ENCODE results near the gene LRRC74B.

LRRC74B gene

GRCh38 chr22:21009638-21010425 lies 35.9 kb upstream of the LRRC74B start:
- Mint-ChIP-seq H3K9me3 (ENCODE audit: low read depth) (no peaks in the 10 kb centered on the region), H3K4me1 (ENCODE audit: low read depth) (peaks cover 12% of the 10 kb centered on the region), H3K27me3 (no peaks in the 10 kb centered on the region), H3K27ac (no peak overlapping the region), H3K36me3 (no peaks in the 10 kb centered on the region), H3K4me3 (no peak overlapping the region)

GRCh38 chr22:21010426-21011113 lies 35.2 kb upstream of the LRRC74B start:
- Mint-ChIP-seq H3K27me3 (no peaks in the 10 kb centered on the region), H3K4me1 (ENCODE audit: low read depth) (peaks cover 18% of the 10 kb centered on the region), H3K36me3 (no peaks in the 10 kb centered on the region), H3K4me3 (no peak overlapping the region), H3K9me3 (ENCODE audit: low read depth) (no peaks in the 10 kb centered on the region), H3K27ac (no peak overlapping the region)

- Mint-ChIP-seq H3K4me3 (peak overlapping the region; percentile 80), H3K4me1 (ENCODE audit: low read depth) (peaks cover 26% of the 10 kb centered on the region), H3K27me3 (no peaks in the 10 kb centered on the region), H3K9me3 (ENCODE audit: low read depth) (no peaks in the 10 kb centered on the region), H3K36me3 (no peaks in the 10 kb centered on the region), H3K27ac (no peak overlapping the region)
These were observed 33.0 kb upstream of the LRRC74B start for GRCh38 chr22:21012446-21013407.

DNA sequence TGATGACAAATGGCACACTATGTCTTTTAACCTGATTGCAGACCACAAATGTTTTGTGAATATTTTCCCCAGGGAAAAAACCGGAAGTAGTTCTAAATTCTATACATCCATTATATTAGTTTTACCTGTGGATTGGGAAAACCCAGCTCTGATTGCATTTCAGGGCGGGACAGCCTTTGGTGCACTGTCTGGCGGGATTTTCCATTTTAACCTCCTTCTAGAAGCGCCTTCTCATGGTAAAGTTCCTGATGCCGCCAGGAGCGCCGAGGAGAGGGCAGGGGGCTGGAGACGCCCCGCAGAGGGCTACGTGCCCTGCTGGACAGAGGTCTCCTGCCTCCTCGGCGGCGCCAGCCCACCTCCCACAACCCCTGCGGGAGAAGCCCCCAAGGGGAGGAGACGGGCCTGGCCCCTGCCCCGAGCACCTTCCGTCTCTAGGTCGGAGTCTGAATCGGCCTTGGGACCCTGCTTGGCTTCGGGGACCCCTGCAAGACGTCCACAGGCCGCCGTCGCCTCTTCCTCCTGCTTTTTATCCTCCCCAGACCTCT lies 32.0 kb upstream of the LRRC74B start:
- peak overlapping the region; percentile 90 for H3K4me3 Mint-ChIP-seq
- H3K36me3 Mint-ChIP-seq: no peaks in the 10 kb centered on the region
- H3K27me3 Mint-ChIP-seq: no peaks in the 10 kb centered on the region
- H3K4me1 Mint-ChIP-seq (ENCODE audit: low read depth): peaks cover 26% of the 10 kb centered on the region
- peak overlapping the region; percentile 66 for H3K27ac Mint-ChIP-seq
- no peaks in the 10 kb centered on the region for H3K9me3 Mint-ChIP-seq (ENCODE audit: low read depth)

- Mint-ChIP-seq H3K9me3 (ENCODE audit: low read depth) (no peaks in the 10 kb centered on the region), H3K36me3 (no peaks in the 10 kb centered on the region), H3K4me1 (ENCODE audit: low read depth) (peaks cover 26% of the 10 kb centered on the region), H3K27me3 (no peaks in the 10 kb centered on the region), H3K4me3 (peak overlapping the region; percentile 90), H3K27ac (peak overlapping the region; percentile 66)
These were observed 31.5 kb upstream of the LRRC74B start for GRCh38 chr22:21014202-21014725.

DNA sequence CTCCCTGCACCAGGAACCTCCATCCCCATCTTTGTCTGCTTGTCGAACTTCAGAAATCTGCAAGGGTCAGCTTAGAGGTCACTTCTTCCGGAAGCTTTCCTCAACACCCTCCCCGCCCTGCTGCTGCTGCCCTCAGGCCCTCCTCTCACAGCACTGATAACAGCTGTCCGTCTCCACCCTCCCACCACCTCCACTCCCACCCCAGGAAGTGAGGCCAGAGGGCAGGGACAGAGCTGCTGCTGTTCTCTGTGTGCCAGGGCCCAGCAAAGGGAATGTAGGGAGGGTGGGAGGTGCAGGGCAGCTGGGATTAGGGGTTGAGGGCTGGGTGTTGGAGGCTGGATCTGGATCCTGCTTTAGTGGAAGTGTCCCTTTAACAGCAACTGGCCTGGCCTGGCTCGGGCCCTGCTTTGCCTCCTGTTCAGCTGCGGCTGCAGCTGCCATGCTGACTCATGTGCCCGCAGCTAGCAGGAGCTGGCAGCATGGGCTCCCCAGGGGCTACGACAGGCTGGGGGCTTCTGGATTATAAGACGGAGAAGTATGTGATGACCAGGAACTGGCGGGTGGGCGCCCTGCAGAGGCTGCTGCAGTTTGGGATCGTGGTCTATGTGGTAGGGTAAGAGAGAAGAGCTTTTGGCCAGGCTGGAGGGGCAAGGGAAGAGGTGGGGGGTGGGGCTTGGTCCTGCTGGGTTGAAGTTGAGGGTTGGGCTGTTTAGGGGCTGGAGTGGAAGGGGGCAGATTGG lies 30.9 kb upstream of the LRRC74B start, which contains the start of gene P2RX6:
TSS of gene P2RX6 (plus strand) at position 440 of the 740 bp plus-strand sequence. CDS start at position 450, 10 bp downstream.
- Mint-ChIP-seq H3K27ac (peak within 1 kb of the TSS; percentile 66), H3K4me3 (peak within 1 kb of the TSS; percentile 90), H3K9me3 (ENCODE audit: low read depth) (no peaks in the 10 kb centered on the region), H3K4me1 (ENCODE audit: low read depth) (peaks cover 26% of the 10 kb centered on the region), H3K27me3 (no peaks in the 10 kb centered on the region), H3K36me3 (no peaks in the 10 kb centered on the region)

- Mint-ChIP-seq H3K4me1 (ENCODE audit: low read depth) (peaks cover 26% of the 10 kb centered on the region), H3K27ac (no peak overlapping the region), H3K36me3 (no peaks in the 10 kb centered on the region), H3K27me3 (no peaks in the 10 kb centered on the region), H3K4me3 (no peak overlapping the region), H3K9me3 (ENCODE audit: low read depth) (no peaks in the 10 kb centered on the region)
These were observed 30.2 kb upstream of the LRRC74B start for GRCh38 chr22:21015466-21016006.

DNA sequence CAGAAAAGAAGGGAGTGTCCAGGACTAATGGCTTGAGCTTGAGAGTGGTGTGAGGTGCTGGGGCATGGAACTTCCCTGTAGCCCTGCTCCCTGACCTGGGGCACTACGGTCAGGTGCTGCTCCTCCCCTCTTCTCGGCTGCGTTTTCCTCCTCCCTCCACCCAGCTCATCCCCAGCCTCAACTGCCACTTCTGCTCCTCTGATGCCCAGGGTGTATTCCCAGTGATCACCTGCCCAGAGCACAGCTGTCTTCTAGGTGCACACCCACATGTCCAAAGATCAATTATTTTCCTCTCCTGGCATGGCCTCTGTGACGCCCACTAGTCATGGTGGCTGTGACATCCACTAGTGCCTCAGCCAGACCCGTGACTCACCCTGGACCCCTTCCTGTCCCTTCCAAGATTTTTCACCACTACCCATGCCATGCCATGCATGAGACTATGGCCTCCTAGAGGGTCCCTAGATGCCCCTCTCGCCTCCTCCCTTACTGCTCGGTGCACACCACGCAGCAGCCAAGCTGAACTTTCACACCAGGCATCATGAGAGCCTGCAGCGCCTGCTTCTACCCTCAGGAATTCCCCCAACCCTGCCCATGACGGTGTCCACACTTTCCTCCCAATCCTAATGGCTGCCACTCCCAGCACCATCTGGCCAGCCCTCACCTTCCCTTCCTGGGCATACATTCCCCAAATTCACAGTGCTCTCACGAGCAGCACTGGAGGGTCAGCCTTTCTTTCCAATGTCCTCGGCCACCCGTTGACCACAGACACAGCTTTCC lies 28.9 kb upstream of the LRRC74B start:
- Mint-ChIP-seq H3K27ac (no peak overlapping the region), H3K36me3 (no peaks in the 10 kb centered on the region), H3K4me3 (no peak overlapping the region), H3K27me3 (no peaks in the 10 kb centered on the region), H3K4me1 (ENCODE audit: low read depth) (peaks cover 26% of the 10 kb centered on the region), H3K9me3 (ENCODE audit: low read depth) (no peaks in the 10 kb centered on the region)

DNA sequence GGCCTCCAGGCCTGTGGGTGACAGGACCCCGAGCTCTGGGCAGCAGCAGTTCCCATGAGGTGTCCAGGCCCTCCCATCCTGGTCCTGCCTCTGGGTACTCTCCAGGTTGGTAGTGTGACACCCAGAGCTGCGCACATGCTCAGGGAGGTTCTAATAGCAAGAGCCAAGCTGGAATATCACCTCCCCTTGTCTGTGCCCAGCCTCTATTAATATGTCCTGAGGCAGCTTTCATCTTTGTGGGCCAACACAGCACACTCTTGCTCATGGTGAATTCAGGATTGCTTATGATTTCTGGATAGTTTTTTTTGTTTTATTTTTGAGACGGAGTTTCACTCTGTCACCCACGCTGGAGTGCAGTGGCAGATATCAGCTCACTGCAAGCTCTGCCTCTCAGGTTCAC lies 27.4 kb upstream of the LRRC74B start:
- H3K27ac Mint-ChIP-seq: no peak overlapping the region
- peaks cover 26% of the 10 kb centered on the region for H3K4me1 Mint-ChIP-seq (ENCODE audit: low read depth)
- H3K4me3 Mint-ChIP-seq: no peak overlapping the region
- H3K36me3 Mint-ChIP-seq: no peaks in the 10 kb centered on the region
- no peaks in the 10 kb centered on the region for H3K9me3 Mint-ChIP-seq (ENCODE audit: low read depth)
- H3K27me3 Mint-ChIP-seq: no peaks in the 10 kb centered on the region

DNA sequence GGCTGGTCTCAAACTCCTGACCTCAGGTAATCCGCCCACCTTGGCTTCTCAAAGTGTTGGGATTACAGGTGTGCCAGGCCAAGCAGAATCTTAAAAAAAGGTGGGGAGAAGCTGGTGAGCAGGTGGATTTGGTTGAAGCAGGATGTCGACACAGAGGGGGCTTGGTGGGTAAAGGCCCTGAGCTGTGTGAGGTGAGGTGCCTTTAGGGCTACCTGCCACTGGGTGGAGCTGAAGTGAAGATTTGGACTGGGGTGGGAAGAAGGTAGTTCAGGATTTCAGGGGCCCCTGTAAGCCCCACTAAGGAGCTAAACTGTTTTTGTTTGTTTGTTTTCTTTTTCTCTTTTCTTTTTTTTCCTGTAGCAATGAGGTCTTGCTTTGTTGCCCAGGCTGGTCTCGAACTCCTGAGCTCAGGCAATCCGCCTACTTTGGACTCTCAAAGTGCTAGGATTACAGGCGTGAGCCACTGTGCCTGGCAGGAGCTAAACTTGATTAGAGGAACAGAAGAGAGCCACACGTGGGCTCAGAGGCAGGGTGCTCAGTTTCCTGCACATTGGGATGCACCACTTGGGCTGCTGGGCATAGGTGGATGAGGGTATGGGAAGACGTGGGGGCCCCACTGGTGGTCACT lies 24.8 kb upstream of the LRRC74B start:
- no peaks in the 10 kb centered on the region for H3K9me3 Mint-ChIP-seq (ENCODE audit: low read depth)
- no peaks in the 10 kb centered on the region for H3K36me3 Mint-ChIP-seq
- H3K27me3 Mint-ChIP-seq: no peaks in the 10 kb centered on the region
- peaks cover 20% of the 10 kb centered on the region for H3K4me1 Mint-ChIP-seq (ENCODE audit: low read depth)
- H3K4me3 Mint-ChIP-seq: no peak overlapping the region
- no peak overlapping the region for H3K27ac Mint-ChIP-seq

- Mint-ChIP-seq H3K27me3 (no peaks in the 10 kb centered on the region), H3K4me3 (no peak overlapping the region), H3K36me3 (no peaks in the 10 kb centered on the region), H3K4me1 (ENCODE audit: low read depth) (peaks cover 13% of the 10 kb centered on the region), H3K27ac (no peak overlapping the region), H3K9me3 (ENCODE audit: low read depth) (no peaks in the 10 kb centered on the region)
These were observed 23.2 kb upstream of the LRRC74B start for GRCh38 chr22:21022507-21022906.

DNA sequence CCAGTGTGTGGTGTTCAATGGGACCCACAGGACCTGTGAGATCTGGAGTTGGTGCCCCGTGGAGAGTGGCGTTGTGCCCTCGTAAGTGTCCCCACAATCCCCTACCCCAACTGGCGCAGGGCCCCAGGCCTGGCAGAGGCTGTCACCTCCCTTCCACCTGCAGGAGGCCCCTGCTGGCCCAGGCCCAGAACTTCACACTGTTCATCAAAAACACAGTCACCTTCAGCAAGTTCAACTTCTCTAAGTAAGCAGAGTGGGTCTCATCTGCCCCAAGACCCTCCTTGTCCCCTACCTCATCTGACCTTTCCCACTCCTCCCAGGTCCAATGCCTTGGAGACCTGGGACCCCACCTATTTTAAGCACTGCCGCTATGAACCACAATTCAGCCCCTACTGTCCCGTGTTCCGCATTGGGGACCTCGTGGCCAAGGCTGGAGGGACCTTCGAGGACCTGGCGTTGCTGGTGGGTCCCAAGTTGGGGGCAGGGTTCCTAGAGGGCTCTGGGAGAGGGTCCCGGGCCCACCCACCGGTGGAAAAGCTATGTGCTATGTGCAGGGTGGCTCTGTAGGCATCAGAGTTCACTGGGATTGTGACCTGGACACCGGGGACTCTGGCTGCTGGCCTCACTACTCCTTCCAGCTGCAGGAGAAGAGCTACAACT lies 22.7 kb upstream of the LRRC74B start:
- H3K27me3 Mint-ChIP-seq: no peaks in the 10 kb centered on the region
- H3K4me3 Mint-ChIP-seq: no peak overlapping the region
- H3K9me3 Mint-ChIP-seq (ENCODE audit: low read depth): no peaks in the 10 kb centered on the region
- no peak overlapping the region for H3K27ac Mint-ChIP-seq
- peaks cover 13% of the 10 kb centered on the region for H3K4me1 Mint-ChIP-seq (ENCODE audit: low read depth)
- H3K36me3 Mint-ChIP-seq: no peaks in the 10 kb centered on the region

Data from activated naive CD8-positive, alpha-beta T cell (primary cell).